ENCODE measurements around the gene TBC1D9B.

- no peak for TF ChIP-seq BHLHE40 (IDR thresholded peaks at IDR 0.05; ENCODE audit: borderline replicate concordance)
- no peak for TF ChIP-seq LEF1 (IDR thresholded peaks at IDR 0.05; ENCODE audit: borderline replicate concordance)
- TF ChIP-seq CTBP1 (IDR thresholded peaks at IDR 0.05; ENCODE audit: borderline replicate concordance): no peak
- TF ChIP-seq FOXK2 (IDR thresholded peaks at IDR 0.05): no peak
- TF ChIP-seq ELF4 (IDR thresholded peaks at IDR 0.05): no peak
- no peak for TF ChIP-seq PKNOX1 (IDR thresholded peaks at IDR 0.05)
- no peak for TF ChIP-seq ZNF384 (IDR thresholded peaks at IDR 0.05)
- TF ChIP-seq SP1 (IDR thresholded peaks at IDR 0.05): no peak
- TF ChIP-seq HDGF (IDR thresholded peaks at IDR 0.05; ENCODE audit: borderline replicate concordance): no peak
These were observed 66.1 kb downstream of the TBC1D9B start for GRCh38 chr5:179841621-179842020.

Measured in HEK293T (cell line).